Measurements from ENCODE around the gene RBM20. TPM values are rescaled to one million over a fixed set of nuclear protein-coding genes. Genes with fewer than 3 reads are reported as not detected.
"Not testable (repeated sequence)": the region's sequence is repeated elsewhere in the genome, so short reads cannot be mapped to it uniquely, and the experiment has no call there.

Gene RBM20
- polyA plus RNA-seq, 1 donor = 5.3 TPM

GRCh38 chr10:110764793-110765512, 120.8 kb downstream of the RBM20 start:
- no peak for DNase-seq

DNA sequence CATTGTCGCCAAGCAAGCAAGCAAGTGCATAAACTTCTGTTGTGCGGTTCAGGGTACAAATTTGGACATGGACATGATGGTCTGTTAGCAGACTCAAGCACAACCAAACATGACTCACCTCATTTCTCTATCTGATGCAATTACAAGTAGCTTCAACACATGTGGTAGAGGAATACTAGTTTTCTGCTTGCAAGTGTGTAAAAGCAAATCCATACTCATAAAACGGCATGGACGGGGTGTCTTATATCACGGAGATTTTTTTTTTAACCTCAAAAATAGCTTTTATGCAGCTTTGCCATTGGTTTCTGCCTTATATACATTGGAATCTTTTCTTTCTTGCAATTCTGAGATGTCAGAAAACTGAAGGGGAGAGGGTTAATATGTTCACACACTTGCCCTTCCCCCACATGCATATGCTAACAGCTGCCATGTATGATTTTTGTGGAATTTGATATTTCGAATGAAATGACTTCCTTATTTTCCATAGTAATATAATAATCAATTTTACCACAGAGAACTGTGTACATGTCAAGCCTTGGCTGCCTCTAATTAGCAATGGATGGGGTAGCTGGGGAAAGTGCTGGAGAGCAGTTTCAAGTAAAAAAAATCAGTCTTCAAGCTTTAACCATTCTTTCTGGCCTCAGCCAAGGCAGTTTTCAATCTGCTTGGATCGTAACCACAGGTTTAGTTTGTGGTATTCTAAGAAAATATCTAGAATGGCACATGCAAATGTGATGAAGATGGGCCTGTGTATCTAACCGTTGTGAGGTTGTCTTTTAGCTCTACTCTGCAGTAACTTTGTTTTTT, 121.6 kb downstream of the RBM20 start:
- no peak for DNase-seq

- not testable (repeated sequence) for DNase-seq
Measured at GRCh38 chr10:110767601-110768000, 123.5 kb downstream of the RBM20 start.

DNA sequence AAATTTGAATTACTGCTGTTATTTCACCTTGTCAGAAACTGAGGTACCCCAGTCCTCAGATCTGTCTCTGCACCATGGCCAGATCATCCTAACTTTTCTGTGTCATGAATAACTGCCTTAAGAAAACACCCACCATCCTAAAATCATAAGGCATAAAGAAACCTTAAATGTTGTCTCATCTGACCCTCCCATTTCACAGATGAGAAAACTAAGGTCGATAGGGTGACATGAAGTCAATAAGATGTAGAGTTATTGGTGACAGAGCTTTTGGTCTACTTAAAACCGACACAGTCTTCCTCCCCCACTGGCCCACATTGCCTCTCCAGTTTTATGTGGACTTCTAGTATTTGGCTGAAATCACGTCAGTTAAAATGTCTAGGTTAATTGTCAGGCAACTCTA, 126.1 kb downstream of the RBM20 start:
- DNase-seq = no peak

DNA sequence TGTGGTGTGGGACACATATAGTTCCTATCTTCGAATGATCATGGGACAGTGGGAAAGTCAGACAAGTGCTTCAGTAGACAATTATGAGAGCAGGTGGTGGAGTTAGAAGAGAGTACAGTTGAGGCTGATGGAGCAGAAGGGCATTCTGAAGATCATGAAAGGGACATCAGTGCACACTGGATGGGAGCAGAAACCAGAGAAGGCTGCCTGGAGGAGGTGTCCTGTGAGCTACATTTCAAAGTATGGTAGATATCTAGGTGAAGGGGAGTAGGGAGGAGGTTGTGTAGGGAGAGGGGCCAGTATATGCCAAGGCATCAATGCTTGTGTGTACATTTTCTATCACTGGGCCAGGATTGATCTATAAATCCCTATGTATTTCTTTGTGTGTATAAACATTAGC, 127.3 kb downstream of the RBM20 start:
- no peak for DNase-seq

DNA sequence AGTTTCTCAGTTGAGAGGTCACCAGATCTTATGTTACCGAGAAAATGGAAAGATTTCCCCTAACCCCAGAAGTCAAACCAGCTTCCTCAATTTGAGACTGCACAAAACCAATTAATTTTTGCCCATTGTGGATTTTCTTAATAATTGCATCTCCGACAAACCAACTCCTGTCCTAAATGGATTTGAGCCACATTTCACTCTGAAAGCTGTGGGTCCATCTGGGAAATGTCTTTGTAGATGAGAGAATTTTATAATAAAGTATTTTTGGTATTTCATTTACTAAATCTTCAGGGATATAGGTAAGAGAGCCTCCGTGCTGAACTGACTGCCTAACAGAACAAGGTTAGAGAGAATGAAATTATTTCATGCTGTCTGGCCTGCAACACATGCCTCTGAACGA, 127.9 kb downstream of the RBM20 start:
- DNase-seq = no peak

DNA sequence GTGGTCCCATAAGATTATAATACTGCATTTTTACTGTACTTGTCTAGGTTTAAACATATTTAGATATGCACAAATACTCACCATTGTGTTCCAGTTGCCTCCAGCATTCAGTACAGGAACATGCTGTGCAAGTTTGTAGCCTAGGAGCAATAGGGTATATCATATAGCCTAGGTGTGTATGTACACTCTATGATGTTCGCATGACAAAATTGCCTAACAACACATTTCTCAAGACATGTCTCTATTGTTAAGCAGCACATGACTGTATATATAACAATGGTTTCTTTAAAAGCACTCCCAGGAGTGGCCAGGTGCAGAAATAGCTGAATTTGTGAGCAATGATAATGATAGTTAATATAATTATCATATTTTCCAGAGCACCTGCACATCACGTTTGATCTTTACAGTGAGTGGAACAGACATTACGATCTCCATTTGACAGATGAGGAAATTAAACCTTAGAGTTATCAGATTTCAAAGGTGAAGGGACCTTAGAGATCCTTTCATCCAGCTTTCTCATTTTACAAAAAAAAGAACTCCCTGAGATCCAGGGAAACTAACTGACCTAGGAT, 128.4 kb downstream of the RBM20 start:
- DNase-seq = no peak

DNA sequence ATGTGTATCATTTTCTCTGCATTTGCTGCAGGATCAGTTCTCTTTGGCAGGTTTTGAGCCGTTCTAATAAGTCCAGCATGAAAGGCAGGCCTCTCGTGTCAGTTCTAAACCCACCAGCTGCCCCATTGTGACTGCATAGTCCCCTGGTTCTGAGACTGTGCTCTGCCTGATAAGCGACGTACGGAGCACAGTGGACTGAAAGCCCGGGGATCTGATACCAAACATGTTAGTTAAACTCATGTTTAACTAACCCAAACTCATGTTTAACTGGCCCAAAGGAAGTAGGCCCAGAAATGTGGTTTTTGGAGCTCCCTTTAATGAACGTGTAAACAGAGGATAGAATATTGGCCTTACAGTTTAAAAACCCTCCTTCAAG, 129.5 kb downstream of the RBM20 start:
- DNase-seq = no peak

DNA sequence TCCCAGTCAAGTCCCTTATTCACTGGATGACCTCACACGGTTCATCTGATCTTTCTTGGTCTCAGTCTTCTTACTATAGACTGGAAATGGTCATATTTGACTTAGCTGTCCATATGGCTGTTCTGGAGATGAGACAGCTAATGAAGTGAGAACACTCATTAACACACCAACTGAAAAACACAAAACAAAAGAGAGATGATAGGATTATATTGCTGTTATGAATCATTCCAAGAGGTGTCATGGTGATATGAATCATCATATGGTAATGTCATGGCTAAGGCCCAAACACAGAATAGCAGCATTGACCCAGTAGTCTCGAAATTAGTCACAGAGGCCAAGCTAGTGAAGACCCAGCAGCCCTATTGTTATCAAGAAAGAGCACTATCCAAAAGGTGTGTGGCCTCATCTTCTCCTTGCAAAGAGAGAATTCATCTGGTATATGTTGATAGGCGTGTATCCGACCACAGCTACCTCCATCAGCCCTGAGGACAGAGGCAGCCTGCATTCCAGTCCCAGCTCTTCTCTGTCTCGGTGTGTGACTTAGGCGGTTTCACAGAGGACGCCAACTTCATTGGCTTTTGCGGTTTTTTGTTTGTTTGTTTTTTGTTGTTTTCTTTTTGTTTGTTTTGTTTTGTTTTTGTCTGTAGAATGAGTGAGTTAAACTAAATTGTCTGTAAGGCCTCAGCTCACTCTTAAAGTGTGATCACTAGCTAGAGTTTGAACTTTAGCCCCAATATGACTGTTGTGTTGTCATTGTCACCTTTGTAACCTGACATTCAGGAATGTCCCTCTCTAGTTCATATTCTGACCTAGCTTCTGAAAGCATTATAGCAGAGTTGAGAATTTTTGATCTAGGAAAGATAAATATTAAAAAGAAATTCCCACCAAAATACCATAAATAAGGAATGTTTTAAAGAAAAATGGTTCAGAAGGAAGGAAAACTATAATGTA, 130.2 kb downstream of the RBM20 start:
- DNase-seq = no peak

DNA sequence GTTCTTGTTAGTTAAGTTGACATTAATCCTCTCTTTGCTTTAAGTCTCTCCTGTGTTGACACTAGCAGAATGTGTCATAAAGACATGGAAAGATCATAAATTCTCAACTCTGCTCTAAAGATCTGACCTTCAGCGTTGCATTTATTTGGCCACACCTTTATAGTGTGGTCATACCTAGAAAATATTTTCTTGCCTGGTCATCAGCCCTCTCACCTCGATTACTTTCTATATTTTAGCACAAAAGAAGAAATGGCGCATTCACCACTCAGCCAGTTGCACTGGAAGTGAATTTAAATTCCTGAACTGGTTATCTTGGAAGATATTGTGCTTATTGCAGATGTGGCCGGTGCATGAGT, 130.9 kb downstream of the RBM20 start:
- DNase-seq = no peak

GRCh38 chr10:110775406-110775805, 131.3 kb downstream of the RBM20 start:
- no peak for DNase-seq

GRCh38 chr10:110777017-110777416, 132.9 kb downstream of the RBM20 start:
- no peak for DNase-seq

DNA sequence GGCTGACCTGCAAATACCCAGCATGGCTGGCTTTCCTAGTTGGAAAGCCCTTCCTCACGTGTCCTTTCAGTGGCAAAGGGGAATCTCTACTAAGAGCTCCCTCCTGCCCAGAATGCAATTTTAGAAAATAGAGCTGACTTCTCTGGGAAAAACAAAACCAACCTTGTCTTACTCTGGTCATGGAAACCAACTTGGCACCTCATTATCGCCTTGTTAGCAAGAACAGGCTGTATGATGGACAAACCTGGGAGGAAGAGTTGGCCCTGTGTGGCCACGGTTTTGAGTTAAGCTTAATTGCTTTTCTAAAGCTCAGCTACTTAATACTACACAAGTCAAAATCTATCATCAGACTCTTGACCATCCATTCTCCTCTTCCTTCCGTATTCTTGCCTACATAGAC, 133.5 kb downstream of the RBM20 start:
- no peak for DNase-seq

DNA sequence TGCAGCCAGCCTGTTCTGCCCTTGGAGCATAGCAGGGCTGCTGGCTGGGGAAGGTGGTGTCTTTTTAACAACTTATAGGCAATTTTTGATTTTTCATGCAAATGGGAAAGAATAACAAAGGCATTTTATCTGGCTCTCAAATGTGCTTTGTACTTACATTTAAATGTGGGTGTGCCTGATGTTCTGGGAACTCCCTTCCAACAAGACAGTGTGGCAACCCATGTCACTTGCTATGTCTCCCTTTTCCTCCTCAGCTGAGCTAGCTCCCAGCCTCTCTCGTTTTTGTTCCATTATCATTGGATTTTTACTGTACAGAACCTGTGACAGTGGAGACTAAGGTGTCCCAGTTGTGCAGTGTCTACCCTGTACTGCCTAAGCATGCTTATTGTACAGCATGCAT, 134.1 kb downstream of the RBM20 start:
- no peak for DNase-seq

GRCh38 chr10:110779489-110779888, 135.4 kb downstream of the RBM20 start:
- DNase-seq = no peak

- DNase-seq = no peak
Measured at GRCh38 chr10:110780704-110781103, 136.6 kb downstream of the RBM20 start.

- DNase-seq = no peak
Measured at GRCh38 chr10:110781139-110781538, 137.0 kb downstream of the RBM20 start.

GRCh38 chr10:110782616-110783015, 138.5 kb downstream of the RBM20 start:
- DNase-seq = no peak

- DNase-seq = no peak
Measured at GRCh38 chr10:110783509-110784107, 139.5 kb downstream of the RBM20 start.

DNA sequence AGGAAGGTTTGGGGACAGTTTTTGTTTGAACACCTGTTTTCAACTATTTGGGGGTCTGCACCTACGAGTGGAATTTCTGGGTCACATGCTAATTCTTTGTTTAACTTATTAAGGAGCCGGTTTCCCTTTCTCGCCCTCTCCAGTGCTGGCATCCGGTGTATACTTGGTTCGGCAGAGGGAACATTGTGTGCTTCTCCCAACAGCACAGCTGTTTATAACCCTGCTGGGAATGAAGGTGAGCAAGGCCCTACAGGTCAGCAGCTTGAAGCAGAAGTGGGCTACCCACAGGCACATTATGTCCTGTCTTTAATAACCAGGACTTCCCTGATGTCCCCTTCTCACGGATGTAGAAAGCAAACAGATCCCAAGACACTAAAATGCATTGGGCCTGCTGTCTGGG, 140.1 kb downstream of the RBM20 start:
- no peak for DNase-seq

GRCh38 chr10:110786172-110786571, 142.0 kb downstream of the RBM20 start:
- no peak for DNase-seq

All from left kidney (tissue), 2 donors.